ENCODE data around the gene MCC.
A peak's percentile ranks its signal among the peaks of the same experiment; 100 is the strongest.

Gene MCC

GRCh38 chr5:113271015-113271414 lies 217.2 kb downstream of the MCC start:
- DNase-seq (ENCODE audit: low read depth): no peak

GRCh38 chr5:113270086-113270485 lies 218.2 kb downstream of the MCC start:
- no peak for DNase-seq (ENCODE audit: low read depth)

- no peak for DNase-seq (ENCODE audit: low read depth)
Observed at GRCh38 chr5:113269023-113269997, 218.9 kb downstream of the MCC start.

GRCh38 chr5:113268232-113268631 lies 220.0 kb downstream of the MCC start:
- no peak for DNase-seq (ENCODE audit: low read depth)

- no peak for DNase-seq (ENCODE audit: low read depth)
Observed at GRCh38 chr5:113267361-113267900, 220.8 kb downstream of the MCC start.

GRCh38 chr5:113266913-113267227 lies 221.4 kb downstream of the MCC start:
- DNase-seq (ENCODE audit: low read depth): no peak

GRCh38 chr5:113266227-113266912 lies 221.9 kb downstream of the MCC start:
- DNase-seq (ENCODE audit: low read depth): no peak

- DNase-seq (ENCODE audit: low read depth): no peak
Observed at GRCh38 chr5:113265190-113265589, 223.1 kb downstream of the MCC start.

- peak; percentile 55 for DNase-seq (ENCODE audit: low read depth)
Observed at GRCh38 chr5:113264046-113264445, 224.2 kb downstream of the MCC start.

- no peak for DNase-seq (ENCODE audit: low read depth)
Observed at GRCh38 chr5:113263545-113263944, 224.7 kb downstream of the MCC start.

- DNase-seq (ENCODE audit: low read depth): no peak
Observed at GRCh38 chr5:113262674-113263073, 225.6 kb downstream of the MCC start.

GRCh38 chr5:113259034-113259433 lies 229.2 kb downstream of the MCC start:
- no peak for DNase-seq (ENCODE audit: low read depth)

GRCh38 chr5:113257545-113257944 lies 230.7 kb downstream of the MCC start:
- no peak for DNase-seq (ENCODE audit: low read depth)

- DNase-seq (ENCODE audit: low read depth): no peak
Observed at GRCh38 chr5:113256671-113257452, 231.4 kb downstream of the MCC start.

GRCh38 chr5:113255579-113256386 lies 232.5 kb downstream of the MCC start:
- no peak for DNase-seq (ENCODE audit: low read depth)

- DNase-seq (ENCODE audit: low read depth): no peak
Observed at GRCh38 chr5:113255105-113255504, 233.1 kb downstream of the MCC start.

- DNase-seq (ENCODE audit: low read depth): no peak
Observed at GRCh38 chr5:113253037-113253436, 235.2 kb downstream of the MCC start.

- no peak for DNase-seq (ENCODE audit: low read depth)
Observed at GRCh38 chr5:113252066-113252465, 236.2 kb downstream of the MCC start.

- DNase-seq (ENCODE audit: low read depth): peak; percentile 68
Observed at GRCh38 chr5:113250341-113250953, 237.8 kb downstream of the MCC start.

- no peak for DNase-seq (ENCODE audit: low read depth)
Observed at GRCh38 chr5:113249206-113249605, 239.0 kb downstream of the MCC start.

- DNase-seq (ENCODE audit: low read depth): no peak
Observed at GRCh38 chr5:113246361-113246870, 241.8 kb downstream of the MCC start.
